HepG2 (cell line): ENCODE results near the gene CHAF1A. TPM values are rescaled to one million over a fixed set of nuclear protein-coding genes. Genes with fewer than 3 reads are reported as not detected.

Experiments
- JUNB ChIP-seq: sonication (generic); formaldehyde crosslinking; IDR thresholded peaks from 2 replicates; pipeline ENCODE4 v1.8.0; 2022; ENCODE audit warnings: missing genetic modification reagents, mild to moderate bottlenecking, borderline replicate concordance
- KLF11 ChIP-seq: IDR thresholded peaks from 2 replicates; pipeline ENCODE4 v1.6.1; 2016; ENCODE audit warnings: missing compliant biosample characterization
- NKX3-1 ChIP-seq: sonication (generic); formaldehyde crosslinking; IDR thresholded peaks from 2 replicates; pipeline ENCODE4 v1.5.0; 2020; ENCODE audit warnings: missing genetic modification reagents
- NR2F6 ChIP-seq, 2 experiments: IDR thresholded peaks; 2 replicates each; pipeline ENCODE4 v1.6.1; 2016; ENCODE audit warnings: antibody characterized with exemption in 1 of 2, mild to moderate bottlenecking in 1 of 2
- PHF21A ChIP-seq: sonication (generic); formaldehyde crosslinking; IDR thresholded peaks from 2 replicates; pipeline ENCODE4 v1.5.0; 2020; ENCODE audit warnings: mild to moderate bottlenecking, missing genetic modification reagents
- SOX5 ChIP-seq: IDR thresholded peaks from 2 replicates; pipeline ENCODE4 v1.6.1; 2016; ENCODE audit warnings: borderline replicate concordance
- SRF ChIP-seq: IDR thresholded peaks from 2 replicates; pipeline ENCODE4 v1.6.1; 2011; ENCODE audit warnings: mild to moderate bottlenecking, low read depth, low read length, moderate library complexity
- ZNF354B ChIP-seq: sonication (generic); formaldehyde crosslinking; IDR thresholded peaks from 2 replicates; pipeline ENCODE4 v1.8.0; 2022; ENCODE audit warnings: mild to moderate bottlenecking, missing genetic modification reagents
- ZNF644 ChIP-seq: IDR thresholded peaks from 2 replicates; pipeline ENCODE4 v1.6.1; 2016; ENCODE audit warnings: low read depth
- ZNF746 ChIP-seq: sonication (generic); formaldehyde crosslinking; IDR thresholded peaks from 2 replicates; pipeline ENCODE4 v1.8.0; 2022; ENCODE audit warnings: mild to moderate bottlenecking, missing genetic modification reagents
- polyA plus RNA-seq, 8 experiments: library from polyadenylated mRNA; depleted of rRNA in 3 of 8; stranded (reverse) in 7 of 8; unstranded in 1 of 8; fragments of >200 nt; fragmentation: Illumina TruSeq in 4 of 8; extraction: Trizol in 4 of 8; gene quantifications; 2 replicates each; pipeline versions ENCODE4 v1.2.1 to v1.2.3, GENCODE V29; 2011 to 2016; ENCODE audit warnings: low read depth in 4 of 8, missing spikeins in 1 of 8, mixed read lengths in 1 of 8; ENCODE audit not compliant: insufficient read depth in 1 of 8
- total RNA-seq, 5 experiments: library from RNA; depleted of rRNA; stranded (reverse); fragments of >200 nt; fragmentation: Illumina TruSeq; extraction: Trizol; gene quantifications; 2 replicates each; pipeline ENCODE4 v1.2.3, GENCODE V29; 2016; ENCODE audit warnings: low read depth in 1 of 5
- TF ChIP-seq, protein P1 (sequence below): sonication (generic); formaldehyde crosslinking; IDR thresholded peaks from 2 replicates; pipeline ENCODE4 v1.4.0; 2020; ENCODE audit warnings: missing genetic modification reagents, borderline replicate concordance
- TF ChIP-seq, protein P2 (sequence below), 2 experiments: sonication (generic) in 1 of 2; formaldehyde crosslinking in 1 of 2; IDR thresholded peaks; 2 replicates each; pipeline versions ENCODE4 v1.5.1 to v1.6.1; 2011 to 2020; ENCODE audit warnings: borderline replicate concordance in 1 of 2, low read depth in 1 of 2, low read length in 1 of 2, mild to moderate bottlenecking in 1 of 2, missing genetic modification reagents in 1 of 2, moderate library complexity in 1 of 2
- TF ChIP-seq, protein P3 (sequence below): sonication (generic); formaldehyde crosslinking; conservative IDR thresholded peaks from 2 replicates; pipeline ENCODE4 v1.4.0; 2020; ENCODE audit warnings: mild to moderate bottlenecking, missing genetic modification reagents, moderate library complexity

The CHAF1A gene
- total and polyA plus RNA-seq, 2 of the 13 experiments (the other 11 are each of a cell fraction or from before 2014, with no cell fraction given): 11.0 to 34.8 TPM

DNA sequence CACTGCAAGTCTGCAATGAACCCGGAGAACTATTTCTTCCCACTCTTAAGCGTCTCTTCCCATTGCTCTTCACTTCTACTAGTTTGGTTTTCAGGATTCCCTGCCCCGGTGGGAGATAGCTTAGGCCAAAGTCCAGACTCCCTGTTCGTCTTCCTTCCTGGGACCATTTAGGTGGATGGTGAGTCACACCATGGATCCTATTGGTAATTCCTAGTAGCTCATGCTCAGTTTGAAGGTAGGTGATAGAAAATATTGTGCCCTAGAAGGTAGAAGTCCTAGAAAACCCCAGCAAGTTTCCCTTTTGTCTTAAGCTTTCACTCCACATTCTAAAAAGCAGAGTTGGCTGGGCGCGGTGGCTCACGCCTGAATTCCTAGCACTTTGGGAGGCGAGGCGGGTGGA lies 13.8 kb downstream of the CHAF1A start (continued):
- TF ChIP-seq, protein P1, sequence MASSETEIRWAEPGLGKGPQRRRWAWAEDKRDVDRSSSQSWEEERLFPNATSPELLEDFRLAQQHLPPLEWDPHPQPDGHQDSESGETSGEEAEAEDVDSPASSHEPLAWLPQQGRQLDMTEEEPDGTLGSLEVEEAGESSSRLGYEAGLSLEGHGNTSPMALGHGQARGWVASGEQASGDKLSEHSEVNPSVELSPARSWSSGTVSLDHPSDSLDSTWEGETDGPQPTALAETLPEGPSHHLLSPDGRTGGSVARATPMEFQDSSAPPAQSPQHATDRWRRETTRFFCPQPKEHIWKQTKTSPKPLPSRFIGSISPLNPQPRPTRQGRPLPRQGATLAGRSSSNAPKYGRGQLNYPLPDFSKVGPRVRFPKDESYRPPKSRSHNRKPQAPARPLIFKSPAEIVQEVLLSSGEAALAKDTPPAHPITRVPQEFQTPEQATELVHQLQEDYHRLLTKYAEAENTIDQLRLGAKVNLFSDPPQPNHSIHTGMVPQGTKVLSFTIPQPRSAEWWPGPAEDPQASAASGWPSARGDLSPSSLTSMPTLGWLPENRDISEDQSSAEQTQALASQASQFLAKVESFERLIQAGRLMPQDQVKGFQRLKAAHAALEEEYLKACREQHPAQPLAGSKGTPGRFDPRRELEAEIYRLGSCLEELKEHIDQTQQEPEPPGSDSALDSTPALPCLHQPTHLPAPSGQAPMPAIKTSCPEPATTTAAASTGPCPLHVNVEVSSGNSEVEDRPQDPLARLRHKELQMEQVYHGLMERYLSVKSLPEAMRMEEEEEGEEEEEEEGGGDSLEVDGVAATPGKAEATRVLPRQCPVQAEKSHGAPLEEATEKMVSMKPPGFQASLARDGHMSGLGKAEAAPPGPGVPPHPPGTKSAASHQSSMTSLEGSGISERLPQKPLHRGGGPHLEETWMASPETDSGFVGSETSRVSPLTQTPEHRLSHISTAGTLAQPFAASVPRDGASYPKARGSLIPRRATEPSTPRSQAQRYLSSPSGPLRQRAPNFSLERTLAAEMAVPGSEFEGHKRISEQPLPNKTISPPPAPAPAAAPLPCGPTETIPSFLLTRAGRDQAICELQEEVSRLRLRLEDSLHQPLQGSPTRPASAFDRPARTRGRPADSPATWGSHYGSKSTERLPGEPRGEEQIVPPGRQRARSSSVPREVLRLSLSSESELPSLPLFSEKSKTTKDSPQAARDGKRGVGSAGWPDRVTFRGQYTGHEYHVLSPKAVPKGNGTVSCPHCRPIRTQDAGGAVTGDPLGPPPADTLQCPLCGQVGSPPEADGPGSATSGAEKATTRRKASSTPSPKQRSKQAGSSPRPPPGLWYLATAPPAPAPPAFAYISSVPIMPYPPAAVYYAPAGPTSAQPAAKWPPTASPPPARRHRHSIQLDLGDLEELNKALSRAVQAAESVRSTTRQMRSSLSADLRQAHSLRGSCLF (CRISPR knock-in tag): no peak
- TF ChIP-seq ZNF354B (CRISPR knock-in tag) (no peak), JUNB (CRISPR knock-in tag) (0 out of 2 replicates have a peak, but pooled peaks have one; percentile 42), PHF21A (peak; percentile 41; the same call in 1 of the 2 replicates), SOX5 (CRISPR knock-in tag) (no peak), KLF11 (CRISPR knock-in tag) (no peak), NKX3-1 (CRISPR knock-in tag) (no peak), ZNF746 (CRISPR knock-in tag) (no peak), SRF (no peak), NR2F6 (IDR thresholded peaks at IDR 0.05) (no peak), NR2F6 (CRISPR knock-in tag; IDR thresholded peaks at IDR 0.05) (no peak), ZNF644 (CRISPR knock-in tag) (peak; percentile 94)
- TF ChIP-seq, protein P2, sequence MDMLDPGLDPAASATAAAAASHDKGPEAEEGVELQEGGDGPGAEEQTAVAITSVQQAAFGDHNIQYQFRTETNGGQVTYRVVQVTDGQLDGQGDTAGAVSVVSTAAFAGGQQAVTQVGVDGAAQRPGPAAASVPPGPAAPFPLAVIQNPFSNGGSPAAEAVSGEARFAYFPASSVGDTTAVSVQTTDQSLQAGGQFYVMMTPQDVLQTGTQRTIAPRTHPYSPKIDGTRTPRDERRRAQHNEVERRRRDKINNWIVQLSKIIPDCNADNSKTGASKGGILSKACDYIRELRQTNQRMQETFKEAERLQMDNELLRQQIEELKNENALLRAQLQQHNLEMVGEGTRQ (IDR thresholded peaks at IDR 0.05; ENCODE audit: low read depth, low read length): no peak
- TF ChIP-seq, protein P2 (CRISPR knock-in tag; IDR thresholded peaks at IDR 0.05; ENCODE audit: borderline replicate concordance): no peak
- TF ChIP-seq, protein P3, sequence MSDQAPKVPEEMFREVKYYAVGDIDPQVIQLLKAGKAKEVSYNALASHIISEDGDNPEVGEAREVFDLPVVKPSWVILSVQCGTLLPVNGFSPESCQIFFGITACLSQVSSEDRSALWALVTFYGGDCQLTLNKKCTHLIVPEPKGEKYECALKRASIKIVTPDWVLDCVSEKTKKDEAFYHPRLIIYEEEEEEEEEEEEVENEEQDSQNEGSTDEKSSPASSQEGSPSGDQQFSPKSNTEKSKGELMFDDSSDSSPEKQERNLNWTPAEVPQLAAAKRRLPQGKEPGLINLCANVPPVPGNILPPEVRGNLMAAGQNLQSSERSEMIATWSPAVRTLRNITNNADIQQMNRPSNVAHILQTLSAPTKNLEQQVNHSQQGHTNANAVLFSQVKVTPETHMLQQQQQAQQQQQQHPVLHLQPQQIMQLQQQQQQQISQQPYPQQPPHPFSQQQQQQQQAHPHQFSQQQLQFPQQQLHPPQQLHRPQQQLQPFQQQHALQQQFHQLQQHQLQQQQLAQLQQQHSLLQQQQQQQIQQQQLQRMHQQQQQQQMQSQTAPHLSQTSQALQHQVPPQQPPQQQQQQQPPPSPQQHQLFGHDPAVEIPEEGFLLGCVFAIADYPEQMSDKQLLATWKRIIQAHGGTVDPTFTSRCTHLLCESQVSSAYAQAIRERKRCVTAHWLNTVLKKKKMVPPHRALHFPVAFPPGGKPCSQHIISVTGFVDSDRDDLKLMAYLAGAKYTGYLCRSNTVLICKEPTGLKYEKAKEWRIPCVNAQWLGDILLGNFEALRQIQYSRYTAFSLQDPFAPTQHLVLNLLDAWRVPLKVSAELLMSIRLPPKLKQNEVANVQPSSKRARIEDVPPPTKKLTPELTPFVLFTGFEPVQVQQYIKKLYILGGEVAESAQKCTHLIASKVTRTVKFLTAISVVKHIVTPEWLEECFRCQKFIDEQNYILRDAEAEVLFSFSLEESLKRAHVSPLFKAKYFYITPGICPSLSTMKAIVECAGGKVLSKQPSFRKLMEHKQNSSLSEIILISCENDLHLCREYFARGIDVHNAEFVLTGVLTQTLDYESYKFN (CRISPR knock-in tag): peak; percentile 63
